Endothelial cell of umbilical vein (primary cell): ENCODE results near the gene EMC6. TPM values are rescaled to one million over a fixed set of nuclear protein-coding genes. Genes with fewer than 3 reads are reported as not detected.

Experiments used
- BruUV-seq: library from RNA; stranded (reverse); fragments of 400-500 nt; replicated peaks from 2 replicates; lab custom pipeline; 2021; lab: Mats Ljungman, UMichigan
- CTCF ChIA-PET: fragments of 300-600, 350-600 bp; sonication (Branson Sonifier 250); formaldehyde crosslinking; loops from one replicate; lab custom pipeline; 2021; ENCODE audit warnings: antibody characterized with exemption, inconsistent platforms; lab: Charles Lee
- POLR2A ChIA-PET: fragments of 300-600, 350-600 bp; sonication (Branson Sonifier 250); formaldehyde crosslinking; loops from one replicate; lab custom pipeline; 2021; ENCODE audit warnings: antibody characterized with exemption, inconsistent platforms; lab: Charles Lee
- DNase-seq: peaks from one replicate; pipeline ENCODE4 v3.0.0-alpha.2; 2011; ENCODE audit warnings: low read depth, low spot score
- FAIRE-seq: peaks from 2 replicates; lab custom pipeline; 2011; peaks lifted over from hg19 to GRCh38; lab: Jason Lieb, UNC
- H2AFZ ChIP-seq: 2 replicates; pipeline ENCODE4 v1.6.0; 2012; ENCODE audit warnings: low read depth, low read length, control low read depth, inconsistent platforms
- H3K27ac ChIP-seq: 2 replicates; pipeline ENCODE4 v1.5.1; 2011; ENCODE audit warnings: low read depth, mild to moderate bottlenecking, control low read depth, low read length, moderate library complexity; ENCODE audit not compliant: insufficient read depth
- H3K27me3 ChIP-seq, 2 experiments: 2 replicates each; pipeline versions ENCODE4 v1.6.0 to v1.6.1; 2011; ENCODE audit warnings: low read length in 2 of 2, mixed read lengths in 1 of 2; ENCODE audit not compliant: control insufficient read depth in 2 of 2, insufficient read depth in 2 of 2
- H3K36me3 ChIP-seq, 2 experiments: 2 replicates in 1 of 2; 3 replicates in 1 of 2; pipeline ENCODE4 v1.5.1; 2011; ENCODE audit warnings: low read length in 2 of 2, mild to moderate bottlenecking in 1 of 2, moderate library complexity in 1 of 2; ENCODE audit not compliant: control insufficient read depth in 2 of 2, insufficient read depth in 2 of 2; ENCODE audit errors: extremely low read depth in 1 of 2
- H3K4me1 ChIP-seq: 3 replicates; pipeline ENCODE4 v1.5.1; 2011; ENCODE audit warnings: mild to moderate bottlenecking, low read length; ENCODE audit not compliant: control insufficient read depth, insufficient read depth; ENCODE audit errors: extremely low read depth
- H3K4me2 ChIP-seq: 2 replicates; pipeline ENCODE4 v1.6.1; 2011; ENCODE audit warnings: low read length, control low read depth, mixed read lengths; ENCODE audit not compliant: insufficient read depth
- H3K4me3 ChIP-seq, 3 experiments: fragments of 200-600 bp in 1 of 3; sonication (generic), shearing (Covaris generic) in 1 of 3; replicated peaks in 1 of 3; 2 replicates each; pipeline ENCODE4 v1.5.1; 2011 to 2016; ENCODE audit warnings: control low read depth in 3 of 3, low read length in 3 of 3, mild to moderate bottlenecking in 2 of 3, inconsistent platforms in 1 of 3, low read depth in 1 of 3, moderate library complexity in 1 of 3; ENCODE audit not compliant: insufficient read depth in 1 of 3
- H3K79me2 ChIP-seq: 2 replicates; pipeline ENCODE4 v1.6.0; 2012; ENCODE audit warnings: low read length, inconsistent platforms; ENCODE audit not compliant: control insufficient read depth, insufficient read depth
- H3K9ac ChIP-seq: replicated peaks from 2 replicates; pipeline ENCODE3; 2011; ENCODE audit warnings: low read length, control low read depth; ENCODE audit not compliant: insufficient read depth; ENCODE audit errors: extremely low read depth
- H3K9me1 ChIP-seq: replicated peaks from 3 replicates; pipeline ENCODE4 v1.6.0; 2011; ENCODE audit warnings: mild to moderate bottlenecking, low read length; ENCODE audit not compliant: control insufficient read depth, insufficient read depth; ENCODE audit errors: extremely low read depth
- H3K9me3 ChIP-seq: replicated peaks from 2 replicates; pipeline ENCODE4 v1.5.1; 2012; ENCODE audit warnings: low read length, inconsistent platforms; ENCODE audit not compliant: control insufficient read depth, insufficient read depth
- H4K20me1 ChIP-seq: replicated peaks from 2 replicates; pipeline ENCODE3; 2011; ENCODE audit warnings: mild to moderate bottlenecking, low read length; ENCODE audit not compliant: control insufficient read depth, insufficient read depth; ENCODE audit errors: extremely low read depth
- FOS ChIP-seq: IDR thresholded peaks from 2 replicates; pipeline ENCODE4 v1.6.1; 2011; ENCODE audit warnings: mild to moderate bottlenecking, low read length, moderate library complexity, borderline replicate concordance; ENCODE audit not compliant: insufficient read depth
- POLR2AphosphoS5 ChIP-seq: IDR thresholded peaks from 2 replicates; pipeline ENCODE4 v1.6.1; 2012; ENCODE audit warnings: low read depth, mild to moderate bottlenecking, control low read depth, low read length, moderate library complexity; ENCODE audit not compliant: insufficient read depth
- dilution Hi-C: fragments of 300-500 bp; cut with MboI; formaldehyde crosslinking; loops from one replicate; pipeline ENCODE4 v1.15.0; 2019; ENCODE audit warnings: low sequenced_read_pairs; ENCODE audit not compliant: extremely low pct_ligation_motif_present
- intact Hi-C: fragments of 100-400 bp; cut with micrococcal nuclease; formaldehyde crosslinking; loops from one replicate; pipeline ENCODE4 v1.10.0; 2022
- polyA plus RNA-seq, 4 experiments: library from polyadenylated mRNA; depleted of rRNA in 3 of 4; stranded (reverse) in 3 of 4; unstranded in 1 of 4; fragments of >200 nt; gene quantifications; 2 replicates each; pipeline versions ENCODE4 v1.2.1 to v1.2.3, GENCODE V29; 2011 to 2012; ENCODE audit warnings: missing spikeins in 1 of 4
- total RNA-seq: library from RNA; stranded (reverse); gene quantifications from 2 replicates; pipeline ENCODE4 v1.2.3, GENCODE V29; 2021
- TF ChIP-seq, protein P1 (sequence below), 2 donors: IDR thresholded peaks; 1 replicate in 1 of 2; 2 replicates in 1 of 2; pipeline ENCODE4 v1.5.1; 2011; ENCODE audit warnings: low read length in 2 of 2, mild to moderate bottlenecking in 2 of 2, moderate library complexity in 2 of 2, control low read depth in 1 of 2, inconsistent platforms in 1 of 2, low read depth in 1 of 2; ENCODE audit not compliant: insufficient read depth in 1 of 2; ENCODE audit errors: extremely low read depth in 1 of 2

Gene EMC6
- total and polyA plus RNA-seq, 2 donors (not counting 3 experiments of a cell fraction or from before 2014, with no cell fraction given): 54.0 to 105 TPM

DNA sequence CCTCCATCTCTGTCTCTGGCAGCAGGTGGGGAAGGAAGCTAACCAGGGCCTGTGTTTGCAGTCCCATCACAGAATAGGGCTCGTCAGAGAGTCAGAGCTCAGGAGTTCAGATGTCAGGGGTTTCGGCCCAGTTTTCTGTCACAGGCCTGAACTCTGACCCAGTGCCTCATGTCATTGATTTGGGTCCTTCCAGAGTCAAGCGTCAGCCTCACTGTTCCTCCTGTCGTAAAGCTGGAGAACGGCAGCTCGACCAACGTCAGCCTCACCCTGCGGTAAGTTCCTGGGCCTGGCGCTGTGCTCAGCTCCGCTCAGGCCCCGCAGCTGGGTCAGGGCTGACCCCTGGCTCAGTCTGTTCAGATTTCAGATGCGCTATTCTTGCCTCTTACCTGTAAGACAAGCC, 21.4 kb upstream of the EMC6 start:
- Histone ChIP-seq H3K9ac (no peak overlapping the region), H2AFZ (no peak overlapping the region), H3K27ac (no peak overlapping the region), H3K79me2 (no peaks in the 10 kb centered on the region), H4K20me1 (no peaks in the 10 kb centered on the region), H3K9me3 (no peaks in the 10 kb centered on the region), H3K4me1 (no peaks in the 10 kb centered on the region), H3K9me1 (no peaks in the 10 kb centered on the region), H3K27me3 (no peaks in the 10 kb centered on the region), H3K4me2 (no peak overlapping the region), H3K4me3 (no peak overlapping the region), H3K36me3 (peaks cover 2 to 4% of the 10 kb centered on the region in 2 experiments)
- TF ChIP-seq FOS (no peak), POLR2AphosphoS5 (no peak)
- TF ChIP-seq, protein P1, sequence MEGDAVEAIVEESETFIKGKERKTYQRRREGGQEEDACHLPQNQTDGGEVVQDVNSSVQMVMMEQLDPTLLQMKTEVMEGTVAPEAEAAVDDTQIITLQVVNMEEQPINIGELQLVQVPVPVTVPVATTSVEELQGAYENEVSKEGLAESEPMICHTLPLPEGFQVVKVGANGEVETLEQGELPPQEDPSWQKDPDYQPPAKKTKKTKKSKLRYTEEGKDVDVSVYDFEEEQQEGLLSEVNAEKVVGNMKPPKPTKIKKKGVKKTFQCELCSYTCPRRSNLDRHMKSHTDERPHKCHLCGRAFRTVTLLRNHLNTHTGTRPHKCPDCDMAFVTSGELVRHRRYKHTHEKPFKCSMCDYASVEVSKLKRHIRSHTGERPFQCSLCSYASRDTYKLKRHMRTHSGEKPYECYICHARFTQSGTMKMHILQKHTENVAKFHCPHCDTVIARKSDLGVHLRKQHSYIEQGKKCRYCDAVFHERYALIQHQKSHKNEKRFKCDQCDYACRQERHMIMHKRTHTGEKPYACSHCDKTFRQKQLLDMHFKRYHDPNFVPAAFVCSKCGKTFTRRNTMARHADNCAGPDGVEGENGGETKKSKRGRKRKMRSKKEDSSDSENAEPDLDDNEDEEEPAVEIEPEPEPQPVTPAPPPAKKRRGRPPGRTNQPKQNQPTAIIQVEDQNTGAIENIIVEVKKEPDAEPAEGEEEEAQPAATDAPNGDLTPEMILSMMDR (IDR thresholded peaks at IDR 0.05; ENCODE audit: extremely low read depth in 1 of 2, insufficient read depth in 1 of 2, low read depth in 1 of 2, low read length in 2 of 2): no peak
- POLR2A ChIA-PET: interaction anchor here (1.2 kb wide), 1 partner anchor 11 kb away, joined by 3 read pairs; the partner anchor contains the start of genes CTNS and SHPK
- CTCF ChIA-PET: interaction anchor here (1.2 to 7.4 kb wide), 5 partner anchors 11 to 820 kb away, joined by 3 to 76 read pairs (median 10); partner anchors contain the start of genes CTNS and SHPK
- DNase-seq: no peak
- intact Hi-C loops: loop anchor here (5.0 kb wide), 1 partner anchor 820 kb away; no protein-coding TSS in a partner anchor
- dilution Hi-C loops: no loop called here
- no TSS peak for BruUV-seq
- FAIRE-seq: no peak
